ENCODE data around the gene CCDC91.

The CCDC91 gene

DNA sequence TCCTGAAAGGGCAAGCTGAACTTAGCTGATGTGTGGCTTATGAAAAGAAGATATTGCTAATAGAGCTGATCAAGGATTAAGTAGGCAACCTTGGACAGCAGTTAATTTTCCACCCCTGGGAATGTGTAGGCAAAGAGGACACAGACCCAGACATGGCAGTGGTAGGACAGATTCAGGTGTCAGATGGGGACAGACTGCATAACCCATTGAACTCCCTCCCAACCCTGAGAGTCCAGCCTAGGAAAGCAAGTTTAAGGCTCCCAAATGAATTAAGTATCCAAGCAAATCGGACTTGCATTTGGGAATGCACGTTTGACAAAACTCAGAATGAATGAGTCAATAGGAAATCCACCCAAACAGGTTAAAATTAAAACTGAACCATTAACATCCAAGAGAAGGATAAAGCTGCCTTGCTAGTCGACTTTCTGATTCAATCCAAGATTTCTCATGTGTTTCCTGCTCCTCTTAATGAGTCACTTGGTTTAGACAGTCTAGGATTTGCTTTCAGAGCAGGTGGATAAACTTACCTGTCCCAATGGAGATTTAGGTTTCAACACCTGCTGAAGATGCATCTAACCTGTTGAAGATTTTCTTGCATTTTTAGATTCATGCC, 385.4 kb downstream of the CCDC91 start:
- TF ChIP-seq, protein P1, sequence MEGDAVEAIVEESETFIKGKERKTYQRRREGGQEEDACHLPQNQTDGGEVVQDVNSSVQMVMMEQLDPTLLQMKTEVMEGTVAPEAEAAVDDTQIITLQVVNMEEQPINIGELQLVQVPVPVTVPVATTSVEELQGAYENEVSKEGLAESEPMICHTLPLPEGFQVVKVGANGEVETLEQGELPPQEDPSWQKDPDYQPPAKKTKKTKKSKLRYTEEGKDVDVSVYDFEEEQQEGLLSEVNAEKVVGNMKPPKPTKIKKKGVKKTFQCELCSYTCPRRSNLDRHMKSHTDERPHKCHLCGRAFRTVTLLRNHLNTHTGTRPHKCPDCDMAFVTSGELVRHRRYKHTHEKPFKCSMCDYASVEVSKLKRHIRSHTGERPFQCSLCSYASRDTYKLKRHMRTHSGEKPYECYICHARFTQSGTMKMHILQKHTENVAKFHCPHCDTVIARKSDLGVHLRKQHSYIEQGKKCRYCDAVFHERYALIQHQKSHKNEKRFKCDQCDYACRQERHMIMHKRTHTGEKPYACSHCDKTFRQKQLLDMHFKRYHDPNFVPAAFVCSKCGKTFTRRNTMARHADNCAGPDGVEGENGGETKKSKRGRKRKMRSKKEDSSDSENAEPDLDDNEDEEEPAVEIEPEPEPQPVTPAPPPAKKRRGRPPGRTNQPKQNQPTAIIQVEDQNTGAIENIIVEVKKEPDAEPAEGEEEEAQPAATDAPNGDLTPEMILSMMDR (IDR thresholded peaks at IDR 0.05; ENCODE audit: borderline replicate concordance, insufficient read depth, low read depth, low read length), result no peak
- no peak overlapping the region for H3K4me3 ChIP-seq (ENCODE audit: low read depth, low read length)

DNA sequence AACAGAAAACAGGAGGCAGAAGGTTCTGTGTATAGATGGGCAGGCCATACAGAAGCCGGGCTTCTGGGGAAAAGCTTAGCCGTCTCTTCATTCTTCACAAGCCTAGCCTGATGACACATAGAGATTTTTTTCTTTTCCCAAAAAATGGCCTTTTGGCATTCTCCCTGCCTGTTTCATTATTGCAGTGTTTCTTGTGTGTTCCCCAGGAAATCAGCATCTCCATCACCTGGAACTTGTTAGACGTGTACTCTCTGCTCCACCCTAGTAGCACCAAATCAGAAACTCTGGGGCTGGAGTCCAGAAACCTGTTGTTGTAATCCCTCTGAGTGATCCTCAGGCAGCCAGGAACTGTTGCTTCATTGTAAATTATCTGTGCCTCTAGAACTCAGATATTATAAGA, 388.1 kb downstream of the CCDC91 start:
- H3K4me3 ChIP-seq (ENCODE audit: low read depth, low read length), result no peak overlapping the region
- TF ChIP-seq, protein P1 (IDR thresholded peaks at IDR 0.05; ENCODE audit: borderline replicate concordance, insufficient read depth, low read depth, low read length), result no peak

DNA sequence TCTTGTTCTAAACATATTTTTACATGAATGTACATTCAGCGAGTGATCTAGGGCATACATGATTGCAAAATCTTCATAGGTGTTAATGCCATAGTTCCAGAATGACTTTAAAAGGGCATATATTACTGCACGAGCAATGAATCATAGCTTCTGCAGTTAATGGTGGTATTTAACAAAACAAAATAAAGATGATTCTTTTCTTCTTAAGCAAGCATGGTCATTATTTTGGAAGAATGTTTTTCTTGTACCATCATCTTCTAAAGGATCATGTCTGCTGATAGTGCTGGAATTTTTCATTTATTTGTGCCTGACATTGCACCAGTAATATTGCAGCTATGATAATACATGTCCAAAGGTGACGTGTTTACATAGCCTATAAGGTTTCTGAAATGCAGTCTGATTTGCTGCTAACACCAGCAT, 388.6 kb downstream of the CCDC91 start:
- TF ChIP-seq, protein P1 (IDR thresholded peaks at IDR 0.05; ENCODE audit: borderline replicate concordance, insufficient read depth, low read depth, low read length), result no peak
- no peak overlapping the region for H3K4me3 ChIP-seq (ENCODE audit: low read depth, low read length)

DNA sequence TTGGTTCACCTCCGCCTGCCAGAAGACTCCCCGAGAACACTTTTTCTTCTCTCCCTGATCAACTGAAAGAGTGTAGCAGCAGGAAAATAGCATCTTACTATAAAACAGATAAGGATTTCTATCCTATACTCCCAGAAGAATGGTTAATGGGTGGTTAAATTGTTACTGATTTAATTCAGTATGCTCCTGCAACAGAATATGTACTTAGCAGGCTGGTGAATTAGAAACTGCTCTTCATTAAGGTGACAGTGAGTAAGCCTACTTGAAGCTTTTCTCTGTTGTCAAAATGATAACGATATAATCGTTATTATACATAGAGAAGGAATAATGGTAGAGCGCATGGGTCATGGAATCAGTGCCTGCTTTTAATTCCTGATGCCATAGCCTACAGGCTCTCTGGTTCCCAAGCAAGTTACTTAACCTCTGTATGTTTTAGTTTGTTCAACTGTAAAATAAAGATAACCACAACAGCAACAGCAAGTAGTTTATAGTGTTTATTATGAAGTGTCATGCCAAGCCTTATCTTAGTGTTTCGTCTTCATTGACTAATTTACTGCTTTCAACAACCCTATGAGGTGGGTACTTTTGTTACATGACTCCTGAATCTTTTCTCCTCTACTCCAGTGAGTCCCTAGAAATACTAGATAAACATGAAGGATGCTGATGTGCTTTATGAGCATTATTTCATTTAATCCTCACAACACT, 392.6 kb downstream of the CCDC91 start:
- no peak overlapping the region for H3K4me3 ChIP-seq (ENCODE audit: low read depth, low read length)
- TF ChIP-seq, protein P1 (IDR thresholded peaks at IDR 0.05; ENCODE audit: borderline replicate concordance, insufficient read depth, low read depth, low read length), result no peak

DNA sequence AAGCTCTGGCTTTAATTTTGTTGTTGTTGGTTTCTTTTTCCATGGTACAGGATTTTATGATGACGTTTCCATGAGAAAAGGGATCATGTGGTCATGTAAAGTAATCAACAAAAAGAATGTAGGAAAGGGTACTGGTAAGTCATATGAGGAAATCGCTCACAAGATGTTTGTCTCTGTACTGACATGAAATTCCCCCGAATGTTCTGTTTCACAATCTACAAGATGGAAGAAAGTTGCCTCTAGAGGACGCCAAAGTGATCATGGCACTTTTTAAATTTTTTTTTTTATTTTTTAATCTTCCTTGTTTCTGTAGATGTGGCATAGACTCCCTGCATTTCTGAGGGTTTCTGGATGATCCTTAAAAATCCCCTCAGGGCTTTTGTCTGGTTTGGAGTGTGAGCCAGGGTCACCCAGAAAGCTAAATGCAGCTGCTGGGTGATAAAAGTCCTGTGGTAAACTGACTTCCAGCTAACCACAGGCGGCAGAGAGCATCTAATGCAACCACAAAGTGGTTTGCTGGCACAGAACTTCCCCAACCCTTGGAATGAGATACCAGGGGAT, 393.5 kb downstream of the CCDC91 start:
- no peak overlapping the region for H3K4me3 ChIP-seq (ENCODE audit: low read depth, low read length)
- TF ChIP-seq, protein P1 (IDR thresholded peaks at IDR 0.05; ENCODE audit: borderline replicate concordance, insufficient read depth, low read depth, low read length), result no peak

DNA sequence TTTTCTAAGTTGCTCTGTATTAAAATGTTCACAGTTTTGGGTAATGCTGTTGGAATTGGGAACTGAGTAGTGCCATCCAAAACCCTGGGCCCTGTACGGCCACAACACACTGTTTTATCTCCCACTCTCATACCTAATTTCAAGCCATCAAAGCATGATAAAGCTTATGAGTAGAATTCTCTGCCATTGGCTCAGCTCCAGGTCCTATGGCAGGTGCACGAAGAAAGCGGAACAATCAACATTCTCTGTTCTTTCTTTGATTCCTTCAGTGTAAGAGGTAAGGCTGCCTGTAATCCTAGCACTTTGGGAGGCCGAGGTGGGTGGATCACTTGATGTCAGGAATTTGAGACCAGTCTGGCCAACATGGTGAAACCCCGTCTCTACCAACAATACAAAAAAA, 394.9 kb downstream of the CCDC91 start:
- TF ChIP-seq, protein P1 (IDR thresholded peaks at IDR 0.05; ENCODE audit: borderline replicate concordance, insufficient read depth, low read depth, low read length), result no peak
- H3K4me3 ChIP-seq (ENCODE audit: low read depth, low read length), result no peak overlapping the region

DNA sequence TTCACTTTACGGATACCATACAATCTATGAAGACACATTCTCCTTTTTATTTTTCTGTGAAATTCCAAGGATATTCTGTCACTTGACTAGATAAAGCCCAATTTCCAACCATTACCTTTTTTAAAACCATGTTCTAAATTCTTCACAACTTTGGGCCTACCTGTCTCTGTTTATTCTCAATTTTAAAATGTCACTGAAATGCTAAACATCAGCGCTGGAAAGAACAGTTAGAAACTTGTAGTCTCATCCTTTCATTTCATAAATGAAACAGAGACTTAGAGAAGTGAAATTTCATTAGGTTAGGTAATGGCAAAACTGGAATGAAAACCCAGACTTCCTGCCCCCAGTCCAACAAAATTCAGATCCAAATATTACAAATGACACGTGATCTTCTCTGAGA, 396.2 kb downstream of the CCDC91 start:
- TF ChIP-seq, protein P1 (IDR thresholded peaks at IDR 0.05; ENCODE audit: borderline replicate concordance, insufficient read depth, low read depth, low read length), result no peak
- no peak overlapping the region for H3K4me3 ChIP-seq (ENCODE audit: low read depth, low read length)

All from GM12875 (cell line).